Right atrium auricular region (tissue), 2 donors: ENCODE measurements around the gene RNF123. TPM values are rescaled to one million over a fixed set of nuclear protein-coding genes. Genes with fewer than 3 reads are reported as not detected.

ENCODE experiments used
- DNase-seq: peaks from one replicate; pipeline ENCODE4 v3.0.0-alpha.2; 2019; ENCODE audit warnings: low spot score
- H3K27ac ChIP-seq, 2 donors: fragments of 200-600 bp; sonication (generic); 1 replicate in 1 of 2; 2 replicates in 1 of 2; pipeline ENCODE4 v1.5.1; 2016 to 2019
- H3K27me3 ChIP-seq, 2 donors: fragments of 200-600 bp; sonication (generic); one replicate each; pipeline versions ENCODE4 v1.5.1 to v1.6.0; 2017 to 2019
- H3K36me3 ChIP-seq: fragments of 200-600 bp; sonication (generic); one replicate; pipeline ENCODE4 v1.5.1; 2016
- H3K4me1 ChIP-seq, 2 donors: fragments of 200-600 bp; sonication (generic); one replicate each; pipeline versions ENCODE4 v1.5.1 to v1.6.0; 2017 to 2019
- H3K4me3 ChIP-seq, 2 donors: fragments of 200-600 bp; sonication (generic); 1 replicate in 1 of 2; 2 replicates in 1 of 2; pipeline ENCODE4 v1.5.1; 2017 to 2019; ENCODE audit warnings: mild to moderate bottlenecking in 1 of 2, moderate library complexity in 1 of 2
- H3K9me3 ChIP-seq, 2 donors: fragments of 200-600 bp; sonication (generic); one replicate each; pipeline ENCODE4 v1.5.1; 2019
- total RNA-seq, 2 donors: library from RNA; depleted of rRNA; stranded (reverse); fragments of >200 nt; gene quantifications; one replicate each; pipeline ENCODE4 v1.1.0, GENCODE V29; 2016
- TF ChIP-seq, protein P1 (sequence below), 2 donors: fragments of 200-600 bp; sonication (generic); IDR thresholded peaks; one replicate each; pipeline ENCODE4 v1.5.1; 2019; ENCODE audit warnings: antibody characterized with exemption in 2 of 2

Gene RNF123
- total RNA-seq, 2 donors from 2014 or later: 29.1 to 29.8 TPM

DNA sequence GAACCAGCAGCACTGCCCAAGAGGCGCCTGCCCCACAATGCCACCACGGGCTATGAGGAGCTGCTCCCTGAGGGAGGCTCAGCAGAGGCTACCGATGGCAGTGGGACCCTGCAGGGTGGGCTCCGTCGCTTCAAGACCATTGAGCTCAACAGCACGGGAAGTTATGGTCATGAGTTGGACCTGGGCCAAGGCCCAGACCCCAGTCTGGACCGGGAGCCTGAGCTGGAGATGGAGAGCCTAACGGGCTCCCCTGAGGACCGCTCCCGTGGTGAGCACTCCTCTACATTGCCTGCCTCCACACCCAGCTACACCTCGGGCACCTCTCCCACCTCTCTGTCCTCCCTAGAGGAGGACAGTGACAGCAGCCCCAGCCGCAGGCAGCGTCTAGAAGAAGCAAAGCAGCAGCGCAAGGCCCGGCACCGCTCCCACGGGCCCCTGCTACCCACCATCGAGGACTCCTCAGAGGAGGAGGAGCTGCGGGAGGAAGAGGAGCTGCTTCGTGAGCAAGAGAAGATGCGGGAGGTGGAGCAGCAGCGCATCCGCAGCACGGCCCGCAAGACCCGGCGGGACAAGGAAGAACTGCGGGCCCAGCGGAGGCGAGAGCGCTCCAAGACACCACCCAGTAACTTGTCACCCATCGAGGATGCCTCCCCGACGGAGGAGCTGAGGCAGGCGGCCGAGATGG lies 37.0 kb upstream of the RNF123 start:
- H3K4me3 ChIP-seq: no peak overlapping the region
- no peaks in the 10 kb centered on the region for H3K9me3 ChIP-seq
- TF ChIP-seq, protein P1, sequence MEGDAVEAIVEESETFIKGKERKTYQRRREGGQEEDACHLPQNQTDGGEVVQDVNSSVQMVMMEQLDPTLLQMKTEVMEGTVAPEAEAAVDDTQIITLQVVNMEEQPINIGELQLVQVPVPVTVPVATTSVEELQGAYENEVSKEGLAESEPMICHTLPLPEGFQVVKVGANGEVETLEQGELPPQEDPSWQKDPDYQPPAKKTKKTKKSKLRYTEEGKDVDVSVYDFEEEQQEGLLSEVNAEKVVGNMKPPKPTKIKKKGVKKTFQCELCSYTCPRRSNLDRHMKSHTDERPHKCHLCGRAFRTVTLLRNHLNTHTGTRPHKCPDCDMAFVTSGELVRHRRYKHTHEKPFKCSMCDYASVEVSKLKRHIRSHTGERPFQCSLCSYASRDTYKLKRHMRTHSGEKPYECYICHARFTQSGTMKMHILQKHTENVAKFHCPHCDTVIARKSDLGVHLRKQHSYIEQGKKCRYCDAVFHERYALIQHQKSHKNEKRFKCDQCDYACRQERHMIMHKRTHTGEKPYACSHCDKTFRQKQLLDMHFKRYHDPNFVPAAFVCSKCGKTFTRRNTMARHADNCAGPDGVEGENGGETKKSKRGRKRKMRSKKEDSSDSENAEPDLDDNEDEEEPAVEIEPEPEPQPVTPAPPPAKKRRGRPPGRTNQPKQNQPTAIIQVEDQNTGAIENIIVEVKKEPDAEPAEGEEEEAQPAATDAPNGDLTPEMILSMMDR (IDR thresholded peaks at IDR 0.05): no peak
- no peak overlapping the region for H3K27ac ChIP-seq
- DNase-seq: no peak
- no peaks in the 10 kb centered on the region for H3K27me3 ChIP-seq
- peaks cover 0 to 12% of the 10 kb centered on the region in 2 donors for H3K4me1 ChIP-seq
- no peaks in the 10 kb centered on the region for H3K36me3 ChIP-seq

DNA sequence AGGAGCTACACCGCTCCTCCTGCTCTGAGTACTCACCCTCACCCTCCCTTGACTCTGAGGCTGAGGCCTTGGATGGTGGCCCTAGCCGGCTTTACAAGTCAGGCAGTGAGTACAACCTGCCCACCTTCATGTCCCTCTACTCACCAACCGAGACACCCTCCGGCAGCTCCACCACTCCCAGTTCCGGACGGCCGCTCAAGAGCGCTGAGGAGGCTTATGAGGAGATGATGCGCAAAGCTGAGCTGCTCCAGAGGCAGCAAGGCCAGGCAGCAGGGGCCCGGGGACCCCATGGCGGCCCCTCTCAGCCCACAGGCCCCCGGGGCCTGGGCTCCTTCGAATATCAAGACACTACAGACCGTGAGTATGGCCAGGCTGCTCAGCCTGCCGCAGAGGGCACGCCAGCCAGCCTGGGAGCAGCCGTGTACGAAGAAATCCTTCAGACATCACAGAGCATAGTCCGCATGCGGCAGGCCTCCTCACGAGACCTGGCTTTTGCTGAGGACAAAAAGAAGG lies 36.4 kb upstream of the RNF123 start:
- Histone ChIP-seq H3K4me1 (peaks cover 0 to 6% of the 10 kb centered on the region in 2 donors), H3K36me3 (no peaks in the 10 kb centered on the region), H3K9me3 (no peaks in the 10 kb centered on the region), H3K27me3 (no peaks in the 10 kb centered on the region), H3K27ac (no peak overlapping the region), H3K4me3 (no peak overlapping the region)
- TF ChIP-seq, protein P1 (IDR thresholded peaks at IDR 0.05): no peak
- DNase-seq: no peak

DNA sequence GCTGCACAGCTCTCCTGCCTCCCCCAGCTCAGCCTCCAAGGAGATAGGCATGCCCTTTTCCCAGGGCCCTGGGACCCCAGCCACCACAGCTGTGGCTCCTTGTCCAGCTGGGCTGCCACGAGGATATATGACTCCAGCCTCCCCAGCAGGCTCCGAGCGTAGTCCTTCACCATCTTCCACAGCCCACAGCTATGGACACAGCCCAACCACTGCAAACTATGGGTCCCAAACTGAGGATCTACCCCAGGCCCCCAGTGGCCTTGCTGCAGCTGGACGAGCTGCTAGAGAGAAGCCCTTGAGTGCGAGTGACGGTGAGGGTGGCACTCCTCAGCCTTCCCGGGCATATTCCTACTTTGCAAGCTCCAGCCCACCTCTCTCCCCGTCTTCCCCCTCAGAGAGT lies 35.7 kb upstream of the RNF123 start:
- TF ChIP-seq, protein P1 (IDR thresholded peaks at IDR 0.05): no peak
- H3K9me3 ChIP-seq: no peaks in the 10 kb centered on the region
- DNase-seq: no peak
- H3K27me3 ChIP-seq: no peaks in the 10 kb centered on the region
- H3K4me1 ChIP-seq: no peaks in the 10 kb centered on the region
- H3K36me3 ChIP-seq: no peaks in the 10 kb centered on the region
- no peak overlapping the region for H3K27ac ChIP-seq
- H3K4me3 ChIP-seq: no peak overlapping the region

DNA sequence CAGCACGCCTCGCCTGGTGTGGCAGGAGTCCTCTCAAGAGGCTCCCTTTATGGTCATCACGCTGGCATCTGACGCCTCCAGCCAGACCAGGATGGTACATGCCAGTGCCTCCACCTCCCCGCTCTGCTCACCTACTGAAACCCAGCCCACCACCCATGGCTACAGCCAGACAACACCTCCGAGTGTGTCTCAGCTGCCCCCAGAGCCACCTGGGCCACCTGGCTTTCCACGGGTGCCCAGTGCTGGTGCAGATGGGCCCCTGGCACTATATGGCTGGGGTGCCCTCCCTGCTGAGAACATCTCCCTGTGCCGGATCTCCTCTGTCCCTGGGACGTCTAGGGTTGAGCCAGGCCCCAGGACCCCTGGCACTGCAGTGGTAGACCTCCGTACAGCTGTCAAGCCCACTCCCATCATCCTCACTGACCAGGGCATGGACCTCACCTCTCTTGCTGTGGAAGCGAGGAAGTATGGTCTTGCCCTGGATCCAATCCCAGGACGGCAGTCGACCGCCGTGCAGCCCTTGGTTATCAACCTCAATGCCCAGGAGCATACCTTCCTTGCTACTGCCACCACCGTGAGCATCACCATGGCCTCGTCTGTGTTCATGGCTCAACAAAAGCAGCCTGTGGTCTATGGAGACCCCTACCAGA lies 35.1 kb upstream of the RNF123 start:
- Histone ChIP-seq H3K4me1 (no peaks in the 10 kb centered on the region), H3K27ac (no peak overlapping the region), H3K27me3 (no peaks in the 10 kb centered on the region), H3K4me3 (no peak overlapping the region), H3K36me3 (no peaks in the 10 kb centered on the region), H3K9me3 (no peaks in the 10 kb centered on the region)
- no peak for DNase-seq
- TF ChIP-seq, protein P1 (IDR thresholded peaks at IDR 0.05): no peak

DNA sequence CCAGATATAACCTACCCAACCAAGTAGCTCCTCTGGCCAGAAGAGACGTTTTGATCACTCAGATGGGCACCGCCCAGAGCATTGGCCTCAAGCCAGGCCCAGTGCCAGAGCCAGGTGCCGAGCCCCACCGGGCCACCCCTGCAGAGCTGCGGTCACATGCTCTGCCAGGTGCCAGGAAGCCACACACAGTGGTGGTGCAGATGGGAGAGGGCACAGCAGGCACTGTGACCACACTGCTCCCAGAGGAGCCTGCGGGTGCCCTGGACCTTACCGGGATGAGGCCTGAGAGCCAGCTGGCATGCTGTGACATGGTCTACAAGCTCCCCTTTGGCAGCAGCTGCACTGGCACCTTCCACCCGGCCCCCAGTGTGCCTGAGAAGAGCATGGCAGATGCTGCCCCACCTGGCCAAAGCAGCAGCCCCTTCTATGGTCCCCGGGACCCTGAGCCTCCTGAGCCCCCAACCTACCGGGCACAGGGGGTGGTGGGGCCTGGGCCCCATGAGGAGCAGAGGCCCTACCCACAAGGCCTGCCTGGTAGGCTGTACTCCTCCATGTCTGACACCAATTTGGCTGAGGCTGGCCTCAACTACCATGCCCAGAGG lies 34.3 kb upstream of the RNF123 start:
- no peak for DNase-seq
- no peaks in the 10 kb centered on the region for H3K4me1 ChIP-seq

More for the DNA sequence above, 34.3 kb upstream of the RNF123 start:
- Histone ChIP-seq H3K36me3 (no peaks in the 10 kb centered on the region), H3K4me3 (no peak overlapping the region), H3K27ac (no peak overlapping the region), H3K27me3 (no peaks in the 10 kb centered on the region), H3K9me3 (no peaks in the 10 kb centered on the region)
- TF ChIP-seq, protein P1 (IDR thresholded peaks at IDR 0.05): no peak
